ENCODE data around the gene ABHD16B.
"Not testable (repeated sequence)": the region's sequence is repeated elsewhere in the genome, so short reads cannot be mapped to it uniquely, and the experiment has no call there.

Gene ABHD16B

GRCh38 chr20:63874241-63874640 lies 12.9 kb downstream of the ABHD16B start:
- H3K27ac ChIP-seq (ENCODE audit: low read depth, low read length); H3K9ac ChIP-seq (ENCODE audit: low read length); H3K79me2 ChIP-seq (ENCODE audit: control insufficient read depth, insufficient read depth, low read length); H3K23ac ChIP-seq (ENCODE audit: low read length); H3K18ac ChIP-seq (ENCODE audit: low read length); H2AK5ac ChIP-seq (ENCODE audit: low read length); DNase-seq; H4K8ac ChIP-seq (ENCODE audit: low read depth, low read length); H2BK5ac ChIP-seq (ENCODE audit: low read length); H2BK120ac ChIP-seq (ENCODE audit: low read depth, low read length); H3K27me3 ChIP-seq (ENCODE audit: insufficient read depth, low read length, poor library complexity); H3K4ac ChIP-seq (ENCODE audit: low read depth, low read length); H2BK15ac ChIP-seq (replicated peaks; ENCODE audit: low read depth); H3K56ac ChIP-seq (ENCODE audit: low read length); H3K4me2 ChIP-seq (ENCODE audit: low read length); H3K4me3 ChIP-seq (ENCODE audit: low read length); H4K5ac ChIP-seq (ENCODE audit: low read length); H3K4me1 ChIP-seq (ENCODE audit: control insufficient read depth, low read depth, low read length): not testable (repeated sequence)
- H3K36me3 ChIP-seq (ENCODE audit: control insufficient read depth, insufficient read depth, low read length), result peaks cover 25% of the 10 kb centered on the region
- H3K79me1 ChIP-seq (ENCODE audit: low read length), result peaks cover 22% of the 10 kb centered on the region
- no CpG with 5 or more reads among the region's 7 CpGs for WGBS (ENCODE audit: extremely low coverage, insufficient coverage, low lambda C conversion rate)

GRCh38 chr20:63876489-63877036 lies 15.3 kb downstream of the ABHD16B start:
- no peak overlapping the region for H2BK5ac ChIP-seq (ENCODE audit: low read length)
- H2BK120ac ChIP-seq (ENCODE audit: low read depth, low read length), result no peak overlapping the region
- H3K56ac ChIP-seq (ENCODE audit: low read length), result no peak overlapping the region
- no peaks in the 10 kb centered on the region for H3K27me3 ChIP-seq (ENCODE audit: insufficient read depth, low read length, poor library complexity)
- no CpG with 5 or more reads among the region's 19 CpGs for WGBS (ENCODE audit: extremely low coverage, insufficient coverage, low lambda C conversion rate)
- H4K5ac ChIP-seq (ENCODE audit: low read length), result no peak overlapping the region
- H3K36me3 ChIP-seq (ENCODE audit: control insufficient read depth, insufficient read depth, low read length), result peaks cover 21% of the 10 kb centered on the region
- no peak overlapping the region for H2BK15ac ChIP-seq (replicated peaks; ENCODE audit: low read depth)
- H3K79me1 ChIP-seq (ENCODE audit: low read length), result peaks cover 21% of the 10 kb centered on the region
- H3K4me3 ChIP-seq (ENCODE audit: low read length), result no peak overlapping the region
- no peak overlapping the region for H3K9ac ChIP-seq (ENCODE audit: low read length)
- H4K8ac ChIP-seq (ENCODE audit: low read depth, low read length), result no peak overlapping the region
- no peak overlapping the region for H3K4ac ChIP-seq (ENCODE audit: low read depth, low read length)
- no peak overlapping the region for H3K18ac ChIP-seq (ENCODE audit: low read length)
- peaks cover 9% of the 10 kb centered on the region for H3K79me2 ChIP-seq (ENCODE audit: control insufficient read depth, insufficient read depth, low read length)
- no peak overlapping the region for H3K4me2 ChIP-seq (ENCODE audit: low read length)
- no peak overlapping the region for H3K23ac ChIP-seq (ENCODE audit: low read length)
- no peak for DNase-seq
- H2AK5ac ChIP-seq (ENCODE audit: low read length), result no peak overlapping the region
- no peak overlapping the region for H3K27ac ChIP-seq (ENCODE audit: low read depth, low read length)
- no peaks in the 10 kb centered on the region for H3K4me1 ChIP-seq (ENCODE audit: control insufficient read depth, low read depth, low read length)

GRCh38 chr20:63877755-63878470 lies 16.6 kb downstream of the ABHD16B start:
- Histone ChIP-seq H2BK5ac (ENCODE audit: low read length) (no peak overlapping the region), H3K4ac (ENCODE audit: low read depth, low read length) (no peak overlapping the region), H3K23ac (ENCODE audit: low read length) (no peak overlapping the region), H3K9ac (ENCODE audit: low read length) (no peak overlapping the region), H2BK15ac (replicated peaks; ENCODE audit: low read depth) (no peak overlapping the region), H3K79me2 (ENCODE audit: control insufficient read depth, insufficient read depth, low read length) (peaks cover 7% of the 10 kb centered on the region), H2AK5ac (ENCODE audit: low read length) (no peak overlapping the region), H2BK120ac (ENCODE audit: low read depth, low read length) (no peak overlapping the region), H3K4me2 (ENCODE audit: low read length) (no peak overlapping the region), H4K8ac (ENCODE audit: low read depth, low read length) (no peak overlapping the region), H3K56ac (ENCODE audit: low read length) (no peak overlapping the region), H4K5ac (ENCODE audit: low read length) (no peak overlapping the region), H3K27me3 (ENCODE audit: insufficient read depth, low read length, poor library complexity) (no peaks in the 10 kb centered on the region), H3K36me3 (ENCODE audit: control insufficient read depth, insufficient read depth, low read length) (peaks cover 22% of the 10 kb centered on the region), H3K18ac (ENCODE audit: low read length) (no peak overlapping the region), H3K27ac (ENCODE audit: low read depth, low read length) (no peak overlapping the region), H3K79me1 (ENCODE audit: low read length) (peaks cover 23% of the 10 kb centered on the region), H3K4me3 (ENCODE audit: low read length) (no peak overlapping the region), H3K4me1 (ENCODE audit: control insufficient read depth, low read depth, low read length) (no peaks in the 10 kb centered on the region)
- DNase-seq, result no peak
- WGBS (ENCODE audit: extremely low coverage, insufficient coverage, low lambda C conversion rate), result no CpG with 5 or more reads among the region's 32 CpGs

- WGBS (ENCODE audit: extremely low coverage, insufficient coverage, low lambda C conversion rate), result no CpG with 5 or more reads among the region's 14 CpGs
- Histone ChIP-seq H3K27me3 (ENCODE audit: insufficient read depth, low read length, poor library complexity) (no peaks in the 10 kb centered on the region), H2AK5ac (ENCODE audit: low read length) (no peak overlapping the region), H3K79me2 (ENCODE audit: control insufficient read depth, insufficient read depth, low read length) (peaks cover 7% of the 10 kb centered on the region), H4K8ac (ENCODE audit: low read depth, low read length) (no peak overlapping the region), H3K79me1 (ENCODE audit: low read length) (peaks cover 20% of the 10 kb centered on the region), H2BK5ac (ENCODE audit: low read length) (no peak overlapping the region), H3K56ac (ENCODE audit: low read length) (no peak overlapping the region), H3K36me3 (ENCODE audit: control insufficient read depth, insufficient read depth, low read length) (peaks cover 21% of the 10 kb centered on the region), H3K4me3 (ENCODE audit: low read length) (no peak overlapping the region), H2BK15ac (replicated peaks; ENCODE audit: low read depth) (no peak overlapping the region), H3K4me2 (ENCODE audit: low read length) (no peak overlapping the region), H3K23ac (ENCODE audit: low read length) (no peak overlapping the region), H3K9ac (ENCODE audit: low read length) (no peak overlapping the region), H3K4me1 (ENCODE audit: control insufficient read depth, low read depth, low read length) (no peaks in the 10 kb centered on the region), H4K5ac (ENCODE audit: low read length) (no peak overlapping the region), H3K18ac (ENCODE audit: low read length) (no peak overlapping the region), H2BK120ac (ENCODE audit: low read depth, low read length) (no peak overlapping the region), H3K27ac (ENCODE audit: low read depth, low read length) (no peak overlapping the region), H3K4ac (ENCODE audit: low read depth, low read length) (no peak overlapping the region)
- no peak for DNase-seq
These were observed 17.8 kb downstream of the ABHD16B start for GRCh38 chr20:63878899-63879663.

- not testable (repeated sequence) for H3K9ac ChIP-seq (ENCODE audit: low read length); H3K18ac ChIP-seq (ENCODE audit: low read length); H4K8ac ChIP-seq (ENCODE audit: low read depth, low read length); H2AK5ac ChIP-seq (ENCODE audit: low read length); H3K56ac ChIP-seq (ENCODE audit: low read length); H3K4me1 ChIP-seq (ENCODE audit: control insufficient read depth, low read depth, low read length); H2BK120ac ChIP-seq (ENCODE audit: low read depth, low read length); H3K23ac ChIP-seq (ENCODE audit: low read length); H3K4ac ChIP-seq (ENCODE audit: low read depth, low read length); H2BK15ac ChIP-seq (replicated peaks; ENCODE audit: low read depth); H2BK5ac ChIP-seq (ENCODE audit: low read length); H3K4me2 ChIP-seq (ENCODE audit: low read length); H3K79me2 ChIP-seq (ENCODE audit: control insufficient read depth, insufficient read depth, low read length); H3K27ac ChIP-seq (ENCODE audit: low read depth, low read length); DNase-seq; H4K5ac ChIP-seq (ENCODE audit: low read length); H3K27me3 ChIP-seq (ENCODE audit: insufficient read depth, low read length, poor library complexity); H3K4me3 ChIP-seq (ENCODE audit: low read length)
- peaks cover 19% of the 10 kb centered on the region for H3K79me1 ChIP-seq (ENCODE audit: low read length)
- WGBS (ENCODE audit: extremely low coverage, insufficient coverage, low lambda C conversion rate), result no CpG with 5 or more reads among the region's 13 CpGs
- H3K36me3 ChIP-seq (ENCODE audit: control insufficient read depth, insufficient read depth, low read length), result peaks cover 20% of the 10 kb centered on the region
These were observed 19.6 kb downstream of the ABHD16B start for GRCh38 chr20:63880901-63881300.

Data from mesendoderm (in vitro differentiated cells).